ENCODE data around the gene KLRC2. TPM values are rescaled to one million over a fixed set of nuclear protein-coding genes. Genes with fewer than 3 reads are reported as not detected.

Gene KLRC2
- total RNA-seq, 1 donor from 2014 or later: 1.2 TPM

GRCh38 chr12:10409392-10409791 is 26.4 kb downstream of the KLRC2 start, which contains the start of gene KLRC4:
TSS of gene KLRC4 (minus strand) at chr12:10409757. CDS start at chr12:10409575, 182 bp downstream.
- no peaks in the 10 kb centered on the region for H3K36me3 Mint-ChIP-seq (ENCODE audit: low read depth, unreplicated experiment)
- no peak for DNase-seq (ENCODE audit: low read depth)
- no peaks in the 10 kb centered on the region for H3K27me3 Mint-ChIP-seq (ENCODE audit: low read depth, unreplicated experiment)
- TF ChIP-seq CTCF (IDR thresholded peaks at IDR 0.05; ENCODE audit: insufficient read depth, low read depth, low read length) (no peak), EZH2 (IDR thresholded peaks at IDR 0.05; ENCODE audit: insufficient read depth, low read length) (no peak)
- H3K27ac Mint-ChIP-seq (ENCODE audit: unreplicated experiment): no peak within 1 kb of the TSS
- Histone ChIP-seq H3K27me3 (ENCODE audit: insufficient read depth, low read length) (no peaks in the 10 kb centered on the region), H3K9ac (ENCODE audit: low read length) (no peak within 1 kb of the TSS), H3K36me3 (ENCODE audit: insufficient read depth, low read length) (no peaks in the 10 kb centered on the region), H4K20me1 (ENCODE audit: insufficient read depth, low read length) (no peaks in the 10 kb centered on the region), H3K4me1 (ENCODE audit: insufficient read depth, low read length) (no peaks in the 10 kb centered on the region), H3K27ac (ENCODE audit: low read depth, low read length) (no peak within 1 kb of the TSS), H3K4me3 (ENCODE audit: insufficient read depth, low read depth, low read length) (no peak within 1 kb of the TSS), H3K9me3 (ENCODE audit: insufficient read depth, low read depth, low read length) (no peaks in the 10 kb centered on the region), H3K4me2 (ENCODE audit: low read length) (no peak within 1 kb of the TSS), H2AFZ (ENCODE audit: low read depth, low read length) (no peak within 1 kb of the TSS), H3K79me2 (ENCODE audit: insufficient read depth, low read length) (no peaks in the 10 kb centered on the region)
- peaks cover 5% of the 10 kb centered on the region for H3K4me1 Mint-ChIP-seq (ENCODE audit: low read depth, unreplicated experiment)
- FAIRE-seq: no peak
- H3K4me3 Mint-ChIP-seq (ENCODE audit: unreplicated experiment): no peak within 1 kb of the TSS
- no peaks in the 10 kb centered on the region for H3K9me3 Mint-ChIP-seq (ENCODE audit: unreplicated experiment)

- H3K27me3 ChIP-seq (ENCODE audit: insufficient read depth, low read length): no peaks in the 10 kb centered on the region
- DNase-seq (ENCODE audit: low read depth): no peak
- no peak overlapping the region for H3K4me2 ChIP-seq (ENCODE audit: low read length)
- no peaks in the 10 kb centered on the region for H3K36me3 ChIP-seq (ENCODE audit: insufficient read depth, low read length)
- no peaks in the 10 kb centered on the region for H3K4me1 ChIP-seq (ENCODE audit: insufficient read depth, low read length)
- no peaks in the 10 kb centered on the region for H3K79me2 ChIP-seq (ENCODE audit: insufficient read depth, low read length)
- Mint-ChIP-seq H3K27me3 (ENCODE audit: low read depth, unreplicated experiment) (no peaks in the 10 kb centered on the region), H3K36me3 (ENCODE audit: low read depth, unreplicated experiment) (no peaks in the 10 kb centered on the region), H3K27ac (ENCODE audit: unreplicated experiment) (no peak overlapping the region), H3K9me3 (ENCODE audit: unreplicated experiment) (no peaks in the 10 kb centered on the region), H3K4me1 (ENCODE audit: low read depth, unreplicated experiment) (peaks cover 5% of the 10 kb centered on the region), H3K4me3 (ENCODE audit: unreplicated experiment) (no peak overlapping the region)
- no peak overlapping the region for H3K9ac ChIP-seq (ENCODE audit: low read length)
- no peak overlapping the region for H2AFZ ChIP-seq (ENCODE audit: low read depth, low read length)
- TF ChIP-seq EZH2 (IDR thresholded peaks at IDR 0.05; ENCODE audit: insufficient read depth, low read length) (no peak), CTCF (IDR thresholded peaks at IDR 0.05; ENCODE audit: insufficient read depth, low read depth, low read length) (no peak)
- H4K20me1 ChIP-seq (ENCODE audit: insufficient read depth, low read length): no peaks in the 10 kb centered on the region
- H3K4me3 ChIP-seq (ENCODE audit: insufficient read depth, low read depth, low read length): no peak overlapping the region
- no peak overlapping the region for H3K27ac ChIP-seq (ENCODE audit: low read depth, low read length)
- no peak for FAIRE-seq
- H3K9me3 ChIP-seq (ENCODE audit: insufficient read depth, low read depth, low read length): no peaks in the 10 kb centered on the region
Observed at GRCh38 chr12:10408842-10409241, 27.0 kb downstream of the KLRC2 start.

GRCh38 chr12:10406725-10407124 is 29.1 kb downstream of the KLRC2 start:
- Histone ChIP-seq H3K79me2 (ENCODE audit: insufficient read depth, low read length) (no peaks in the 10 kb centered on the region), H3K9me3 (ENCODE audit: insufficient read depth, low read depth, low read length) (no peaks in the 10 kb centered on the region), H3K4me3 (ENCODE audit: insufficient read depth, low read depth, low read length) (no peak overlapping the region), H3K27me3 (ENCODE audit: insufficient read depth, low read length) (no peaks in the 10 kb centered on the region), H4K20me1 (ENCODE audit: insufficient read depth, low read length) (no peaks in the 10 kb centered on the region), H3K9ac (ENCODE audit: low read length) (no peak overlapping the region), H3K27ac (ENCODE audit: low read depth, low read length) (no peak overlapping the region), H2AFZ (ENCODE audit: low read depth, low read length) (no peak overlapping the region), H3K36me3 (ENCODE audit: insufficient read depth, low read length) (no peaks in the 10 kb centered on the region), H3K4me2 (ENCODE audit: low read length) (no peak overlapping the region), H3K4me1 (ENCODE audit: insufficient read depth, low read length) (no peaks in the 10 kb centered on the region)
- TF ChIP-seq EZH2 (IDR thresholded peaks at IDR 0.05; ENCODE audit: insufficient read depth, low read length): no peak
- no peak for TF ChIP-seq CTCF (IDR thresholded peaks at IDR 0.05; ENCODE audit: insufficient read depth, low read depth, low read length)
- H3K4me1 Mint-ChIP-seq (ENCODE audit: low read depth, unreplicated experiment): peaks cover 5% of the 10 kb centered on the region
- no peak for DNase-seq (ENCODE audit: low read depth)
- no peaks in the 10 kb centered on the region for H3K36me3 Mint-ChIP-seq (ENCODE audit: low read depth, unreplicated experiment)
- FAIRE-seq: no peak
- H3K4me3 Mint-ChIP-seq (ENCODE audit: unreplicated experiment): no peak overlapping the region
- no peaks in the 10 kb centered on the region for H3K9me3 Mint-ChIP-seq (ENCODE audit: unreplicated experiment)
- H3K27me3 Mint-ChIP-seq (ENCODE audit: low read depth, unreplicated experiment): no peaks in the 10 kb centered on the region
- no peak overlapping the region for H3K27ac Mint-ChIP-seq (ENCODE audit: unreplicated experiment)

Measured in astrocyte (in vitro differentiated cells and primary cell).